Putamen (tissue), 1 donor: ENCODE data around the gene PSMB7.

Source experiments
- DNase-seq: peaks from one replicate; pipeline ENCODE4 v3.0.0-alpha.2; 2016; ENCODE audit warnings: low spot score

Gene PSMB7

DNA sequence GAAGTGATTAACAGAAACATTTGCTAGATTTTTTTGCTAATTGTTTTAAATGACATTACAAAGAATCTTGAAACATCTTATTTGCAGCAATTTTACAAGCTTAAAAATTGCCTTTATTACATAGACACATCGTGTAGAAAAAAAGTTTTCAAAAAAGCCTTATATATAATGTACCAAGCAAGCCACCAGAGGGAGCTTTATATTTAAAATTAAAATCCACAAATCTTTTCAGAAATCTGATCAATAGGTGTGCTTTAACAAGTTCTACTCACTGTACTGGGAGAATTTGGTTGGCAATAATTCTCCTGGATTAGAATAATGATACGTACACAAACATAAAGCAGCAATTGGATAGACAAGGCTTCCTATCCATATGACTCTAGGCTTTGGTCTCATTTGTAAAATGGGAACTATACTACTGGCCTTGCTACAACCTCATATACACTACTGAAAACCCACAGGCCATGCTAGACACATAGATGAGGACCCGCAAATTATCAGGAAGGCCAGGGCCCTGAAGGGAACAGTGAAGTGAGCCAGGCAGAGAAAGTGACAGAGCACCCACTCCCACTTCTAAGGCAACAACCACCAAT is 4.8 kb downstream of the PSMB7 start:
- no peak for DNase-seq

DNA sequence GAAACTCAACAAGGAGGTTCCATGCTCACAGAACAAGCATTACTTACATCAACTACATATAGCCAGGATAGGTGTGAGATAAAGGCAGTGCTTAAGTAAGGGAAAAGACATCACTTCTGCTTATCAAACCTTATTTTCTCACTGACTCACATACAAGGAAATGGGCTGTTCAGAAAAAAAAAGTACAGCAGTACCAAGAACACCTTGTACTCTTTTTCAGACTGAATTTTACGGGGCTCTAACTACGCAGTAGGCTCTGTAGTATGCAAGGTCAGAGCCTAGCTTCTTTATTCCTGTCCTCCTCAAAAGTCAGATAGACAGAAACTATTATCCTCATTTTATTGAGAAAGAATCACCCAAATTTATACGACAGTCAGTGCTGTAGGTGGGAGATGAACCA is 5.8 kb downstream of the PSMB7 start:
- DNase-seq, result no peak

DNA sequence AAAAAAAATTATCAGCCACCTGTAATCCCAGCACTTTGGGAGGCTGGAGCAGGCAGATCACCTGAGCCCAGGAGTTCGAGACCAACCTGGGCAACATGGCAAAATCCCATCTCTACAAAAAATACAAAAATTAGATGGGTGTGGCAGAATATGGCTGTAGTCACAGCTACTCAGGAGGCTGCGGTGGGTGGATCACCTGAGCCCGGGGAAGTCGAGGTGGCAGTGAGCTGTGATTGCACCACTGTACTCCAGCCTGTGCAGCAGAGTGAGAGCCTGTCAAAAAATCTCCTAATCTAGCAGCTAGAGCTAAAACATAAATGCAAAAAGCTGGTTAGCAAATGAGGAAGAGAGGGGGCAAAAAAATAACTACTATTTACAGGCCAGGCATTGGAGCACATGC is 12.0 kb downstream of the PSMB7 start:
- no peak for DNase-seq

DNA sequence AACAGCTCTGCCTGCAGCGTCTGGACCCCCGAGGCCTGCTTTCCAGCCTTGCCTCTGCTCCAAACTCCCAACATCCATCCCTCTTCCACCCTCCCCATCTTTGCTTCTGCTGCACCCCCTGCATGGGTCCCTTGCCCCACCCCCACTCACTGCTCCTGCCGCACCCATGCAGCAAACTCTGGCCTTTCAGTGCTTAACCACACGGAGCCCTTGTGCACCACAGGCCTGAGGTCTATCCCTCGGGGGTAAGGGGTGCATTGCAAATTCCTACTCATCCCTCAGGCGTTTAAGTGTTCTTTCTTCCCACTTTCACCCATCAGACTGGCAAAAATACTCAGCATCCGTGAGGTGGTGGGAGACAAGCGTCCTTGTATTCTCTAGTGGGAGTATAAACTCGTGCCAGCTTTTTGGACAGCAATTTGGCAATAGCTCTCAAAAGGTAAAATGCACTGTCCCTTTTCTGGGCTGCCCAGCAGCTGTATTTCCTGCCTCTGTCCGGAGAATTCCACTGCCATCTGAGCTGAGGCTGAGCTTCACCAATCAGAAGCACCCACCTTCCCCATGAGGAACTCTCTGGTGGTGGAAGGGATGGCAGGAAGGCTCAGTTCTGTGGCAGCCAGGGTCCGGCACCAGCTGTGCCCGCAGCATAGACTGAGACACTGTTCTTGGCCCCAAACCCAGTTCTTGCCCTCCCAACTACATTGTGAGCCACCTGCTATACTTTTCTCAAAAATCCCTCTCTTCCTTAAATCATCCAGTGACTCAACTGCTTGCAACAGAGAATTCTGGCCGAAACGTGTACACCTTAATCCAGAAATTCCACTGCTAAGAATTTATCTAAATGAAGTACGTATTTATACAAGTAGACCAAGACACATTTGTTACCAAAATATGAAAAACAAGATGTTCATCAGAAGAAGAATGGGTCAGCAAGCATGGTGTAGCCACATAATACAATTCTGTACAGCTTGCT is 15.0 kb downstream of the PSMB7 start:
- DNase-seq, result no peak

DNA sequence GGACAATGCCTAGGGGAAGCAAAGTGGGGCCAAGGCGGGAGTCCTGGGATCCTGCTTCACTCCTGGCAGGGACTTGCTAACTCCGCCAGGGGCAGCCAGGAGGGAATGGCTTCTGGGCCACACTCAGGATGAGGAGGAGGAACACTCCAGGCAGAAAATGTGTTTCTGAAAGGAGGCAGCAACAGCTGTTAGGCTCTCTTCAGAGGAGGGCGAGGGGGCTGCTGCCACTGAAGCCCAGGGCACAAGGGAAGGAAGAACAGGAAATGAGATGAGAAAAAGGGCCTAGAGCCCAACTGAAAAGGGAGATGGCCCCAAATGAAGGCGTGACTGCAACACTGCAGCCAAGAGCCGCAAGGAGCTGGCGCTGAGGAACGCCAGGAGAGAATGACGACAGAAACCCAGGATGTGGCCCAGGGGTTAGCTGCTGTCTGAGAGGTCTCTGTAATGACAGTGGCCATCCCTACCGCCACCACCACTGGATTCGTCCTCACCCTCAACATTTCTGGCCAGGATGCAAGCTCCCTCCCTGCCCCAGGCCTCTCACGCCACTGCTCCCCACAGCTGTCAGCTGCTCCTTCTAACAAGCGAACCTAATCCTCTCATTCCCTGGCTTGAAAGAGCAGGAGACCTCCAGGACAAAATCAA is 15.8 kb downstream of the PSMB7 start:
- DNase-seq, result no peak

DNA sequence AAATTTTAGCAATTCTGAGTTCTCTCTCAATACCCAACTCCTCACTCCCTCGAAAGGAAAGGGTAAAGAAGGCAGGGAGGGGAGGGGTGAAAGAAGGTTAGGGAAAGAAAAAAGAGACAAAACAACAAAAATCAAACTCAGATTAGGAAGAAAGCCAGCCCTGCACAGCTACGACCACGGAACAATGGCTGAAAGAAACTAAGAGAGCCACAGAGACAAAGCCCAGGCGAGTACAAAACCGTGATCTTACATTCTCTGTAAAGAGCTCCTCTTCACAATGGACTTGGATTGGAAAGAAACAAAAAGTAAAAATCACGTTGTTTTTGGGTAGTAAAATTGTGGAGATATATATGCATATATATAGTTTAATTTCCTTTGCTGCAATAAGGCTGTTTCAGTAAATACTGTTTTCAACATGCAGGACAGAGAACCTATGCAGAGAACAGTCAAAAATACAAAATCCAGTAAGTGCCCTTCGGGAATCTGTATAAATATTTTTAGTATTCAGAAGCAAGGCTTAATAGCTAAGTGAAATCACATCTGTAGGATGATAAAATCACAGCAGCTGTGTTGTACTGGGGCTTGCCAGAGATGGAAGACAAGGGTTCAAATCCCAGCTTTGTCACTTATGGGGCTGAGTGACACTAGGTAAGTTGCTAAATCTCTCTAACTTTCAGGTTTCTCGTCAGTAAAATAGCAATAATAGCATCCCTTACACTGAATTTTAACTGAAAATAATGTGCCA is 16.9 kb downstream of the PSMB7 start:
- no peak for DNase-seq

DNA sequence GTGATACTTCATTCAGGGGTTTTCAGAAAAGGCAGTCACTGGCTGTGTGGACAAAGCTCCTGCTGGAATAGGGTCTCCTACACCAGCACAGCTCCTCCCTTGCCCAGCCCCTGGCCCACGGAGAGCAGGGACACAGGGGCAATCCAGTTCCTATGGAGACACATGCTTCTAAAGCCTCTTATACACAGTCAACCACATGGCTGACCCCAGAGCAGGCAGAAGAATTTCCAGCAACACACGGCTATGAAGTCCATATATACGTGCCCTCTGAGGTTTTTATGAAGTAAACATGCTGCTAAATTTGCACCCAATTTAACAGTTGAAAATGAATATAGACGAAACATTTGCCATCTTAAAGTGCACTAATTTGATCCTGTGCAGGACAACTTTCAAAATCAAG is 19.4 kb downstream of the PSMB7 start:
- no peak for DNase-seq

DNA sequence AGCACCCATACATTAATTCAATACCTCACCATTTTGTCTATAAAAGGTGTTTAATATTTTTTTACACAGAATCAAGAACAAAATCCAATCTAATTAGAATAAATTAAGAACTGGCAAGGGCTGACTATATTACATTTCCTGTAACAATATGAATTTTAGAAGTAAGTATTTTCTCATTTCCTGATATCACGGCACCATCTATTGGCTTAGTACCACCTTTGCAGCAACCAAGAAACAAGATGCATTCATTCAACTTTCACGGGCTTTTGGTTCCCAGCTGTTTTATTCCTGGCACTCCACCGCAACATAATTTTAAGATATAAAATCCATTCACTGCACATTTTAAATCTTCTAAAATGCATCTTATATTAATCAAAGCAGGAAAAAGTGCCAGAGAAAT is 20.6 kb downstream of the PSMB7 start:
- DNase-seq, result no peak

DNA sequence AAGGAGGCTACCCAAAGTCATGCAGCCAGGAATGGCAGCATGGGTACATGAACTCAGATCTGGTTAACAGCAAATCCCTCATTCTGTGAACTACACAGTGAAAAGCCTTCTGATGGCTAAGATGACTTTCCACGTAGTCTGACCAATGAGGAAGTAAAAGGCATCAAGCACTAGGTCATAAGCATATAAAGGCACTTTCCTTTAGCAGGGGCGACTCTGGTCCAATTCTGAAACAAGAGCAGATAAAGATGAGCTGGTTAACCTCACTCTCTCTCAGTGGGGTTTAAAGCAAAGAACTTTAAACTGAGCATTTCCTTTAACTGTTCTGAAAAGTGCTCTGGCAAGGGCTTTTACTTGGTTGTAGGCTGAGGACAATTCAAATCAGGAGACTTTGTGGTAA is 21.1 kb downstream of the PSMB7 start:
- DNase-seq, result no peak

DNA sequence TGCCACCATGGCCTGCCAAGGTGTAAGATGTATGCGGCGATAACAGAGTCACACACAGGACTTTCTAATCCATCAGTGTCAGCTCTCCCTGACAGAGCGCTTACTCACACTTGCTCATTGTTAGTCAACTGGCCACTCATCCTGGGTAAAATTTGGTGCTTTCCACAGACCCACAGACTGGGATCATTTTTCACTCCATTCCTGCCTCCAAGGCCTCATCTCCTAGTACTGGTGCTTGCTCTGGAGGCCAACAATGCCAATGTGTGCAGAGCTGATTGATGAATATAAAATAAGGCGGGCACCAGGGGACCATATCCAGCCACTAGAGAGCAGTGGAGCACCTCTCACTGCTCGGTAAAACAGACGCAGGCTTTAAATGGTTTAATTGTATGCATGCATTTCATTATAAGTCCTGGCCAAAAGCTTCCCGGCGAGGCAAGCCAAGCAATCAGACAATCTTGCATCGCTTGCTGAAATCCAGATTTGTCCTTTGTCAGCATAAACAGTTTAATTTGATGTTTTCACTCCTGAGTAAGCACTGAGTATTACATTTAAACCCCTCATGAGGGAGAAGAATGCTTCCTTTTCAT is 22.3 kb downstream of the PSMB7 start:
- peak; percentile 85 for DNase-seq

DNA sequence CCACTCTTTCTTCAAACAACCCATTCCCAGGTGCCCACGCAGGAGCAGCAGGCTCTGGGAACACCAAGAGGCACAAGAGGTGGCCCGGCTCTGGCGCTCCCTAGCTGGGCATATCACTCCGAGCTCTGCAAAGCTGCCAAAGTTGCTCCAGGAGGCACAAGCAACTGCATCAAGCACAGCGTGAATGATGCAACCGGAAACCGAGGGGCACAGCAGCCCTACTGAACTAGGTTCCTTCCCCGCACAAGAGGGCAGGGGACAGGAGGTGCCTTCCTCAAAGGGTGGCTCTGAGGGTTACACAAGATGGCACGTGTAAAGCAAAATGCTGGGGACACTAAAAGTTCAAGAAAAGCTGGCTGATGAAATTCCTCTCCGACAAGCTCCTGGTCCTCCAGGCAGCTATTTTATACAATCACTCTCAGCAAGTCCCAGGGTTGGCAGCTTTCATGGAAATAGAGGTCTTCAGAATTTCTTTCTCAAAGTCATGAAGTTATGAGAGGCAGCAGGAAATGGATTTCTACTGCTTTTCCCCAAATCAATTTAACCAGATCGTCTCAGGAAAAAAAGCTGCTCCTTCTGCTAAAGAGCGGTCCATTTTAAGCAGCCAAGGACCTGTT is 22.9 kb downstream of the PSMB7 start:
- DNase-seq, result no peak

DNA sequence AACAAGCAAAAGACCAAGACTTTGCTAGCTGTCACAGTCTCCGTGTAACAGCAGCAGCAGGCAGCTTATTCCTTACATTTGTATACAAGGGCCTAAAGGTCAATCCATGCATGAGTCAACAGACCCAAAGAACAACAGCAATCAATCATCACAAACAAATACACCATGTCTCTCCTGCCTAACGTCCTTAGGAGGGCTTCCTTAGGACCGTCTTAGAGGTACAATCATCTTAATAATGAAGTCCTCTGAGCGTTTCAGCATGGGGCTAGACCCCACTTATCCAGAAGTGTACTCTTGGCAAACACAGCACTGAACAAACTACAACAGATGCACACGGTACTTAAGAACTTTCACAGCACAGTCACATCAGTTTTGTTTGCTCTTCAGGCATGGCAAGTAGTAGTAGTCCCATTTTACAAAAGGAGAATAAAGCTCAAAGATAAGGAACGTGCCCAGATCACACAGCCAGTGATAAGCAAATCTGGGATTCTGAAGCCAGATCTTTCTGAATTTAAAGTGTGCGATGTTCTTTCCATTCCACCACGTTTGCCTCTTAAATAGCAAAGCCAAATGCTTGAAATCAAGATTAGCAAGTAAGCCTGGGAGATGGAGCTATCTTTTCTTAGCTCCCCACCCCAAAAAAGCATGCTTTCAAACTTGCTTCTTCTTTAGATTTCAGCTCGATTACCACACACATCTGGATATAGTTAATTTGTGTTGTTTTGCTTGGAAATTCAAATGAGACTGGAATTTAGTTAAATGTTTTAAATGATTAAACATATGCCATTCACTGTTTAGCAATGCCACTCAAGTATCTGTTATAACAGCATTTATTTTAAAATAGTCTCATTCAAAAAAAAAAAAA is 24.2 kb downstream of the PSMB7 start:
- DNase-seq, result no peak

DNA sequence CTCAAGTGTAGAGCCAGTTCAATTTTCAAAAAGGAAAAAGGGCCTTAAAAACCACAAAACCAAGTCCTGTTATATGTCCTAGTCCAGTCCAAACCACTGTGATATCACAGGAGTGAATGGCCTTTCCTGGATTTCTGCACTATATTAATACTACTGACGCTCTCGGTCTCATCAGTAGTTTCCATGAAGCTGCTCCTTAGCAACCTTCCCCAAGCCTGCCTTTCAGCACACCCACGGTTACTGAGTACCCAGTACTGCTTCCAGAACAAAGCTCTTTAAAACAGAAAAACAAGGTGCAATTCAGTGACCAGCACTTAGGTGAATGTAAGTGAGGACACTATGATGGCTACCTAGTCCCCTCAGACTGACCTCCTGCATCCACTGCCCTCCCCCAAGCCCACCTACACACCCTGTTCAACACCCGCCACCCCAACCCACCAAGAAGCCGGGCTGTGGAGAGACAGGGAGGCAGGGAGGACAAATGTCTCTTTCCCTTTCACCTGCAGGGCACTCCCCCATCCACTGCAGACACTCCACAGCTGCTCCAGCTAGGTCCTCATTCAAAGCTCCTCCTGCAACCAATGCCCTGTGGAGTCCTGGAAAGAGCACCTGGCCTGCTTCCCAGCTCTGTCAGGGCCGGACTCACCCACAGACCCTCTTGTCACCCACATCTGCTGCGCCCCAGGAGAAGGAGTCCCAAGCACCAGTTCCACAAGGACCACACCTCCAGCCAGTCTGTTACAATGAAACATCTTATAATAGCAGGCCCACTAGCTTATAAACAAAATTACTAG is 25.9 kb downstream of the PSMB7 start:
- DNase-seq, result no peak

DNA sequence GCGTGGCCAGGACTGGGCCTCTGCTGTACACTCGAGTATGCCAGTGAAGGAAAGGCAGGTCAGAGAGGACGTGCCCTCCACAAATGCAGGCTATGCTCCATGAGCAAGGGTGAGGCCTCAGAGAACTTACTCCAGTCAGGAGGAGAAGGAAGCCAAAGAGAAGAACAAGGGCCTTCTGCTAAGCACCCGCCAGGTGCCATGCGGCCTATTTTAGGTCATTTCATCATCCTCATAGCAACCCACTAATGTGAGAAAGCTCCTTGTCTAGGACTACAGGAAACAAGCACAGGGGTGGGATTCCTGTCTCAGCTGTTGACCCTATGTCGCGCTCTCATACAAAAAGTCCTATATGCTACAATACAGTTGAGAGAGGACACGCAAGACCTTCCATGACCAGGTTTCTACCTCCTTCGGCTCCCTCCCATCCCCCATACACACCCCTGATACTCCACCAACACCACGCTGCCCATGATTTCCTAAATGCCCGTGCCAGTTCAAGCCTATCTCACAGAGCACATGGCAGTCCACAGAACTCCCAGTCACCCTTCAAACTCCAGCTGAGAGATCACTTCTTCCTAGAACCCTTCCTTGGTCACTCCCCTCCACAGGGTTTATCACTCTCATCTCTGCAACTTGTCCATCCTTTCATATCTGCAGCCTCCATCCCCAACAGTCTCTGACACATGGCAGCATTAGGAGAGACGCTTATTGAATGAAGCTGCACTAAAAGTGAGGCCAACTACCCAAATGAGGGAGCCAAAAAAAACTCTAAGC is 26.8 kb downstream of the PSMB7 start:
- DNase-seq, result no peak

DNA sequence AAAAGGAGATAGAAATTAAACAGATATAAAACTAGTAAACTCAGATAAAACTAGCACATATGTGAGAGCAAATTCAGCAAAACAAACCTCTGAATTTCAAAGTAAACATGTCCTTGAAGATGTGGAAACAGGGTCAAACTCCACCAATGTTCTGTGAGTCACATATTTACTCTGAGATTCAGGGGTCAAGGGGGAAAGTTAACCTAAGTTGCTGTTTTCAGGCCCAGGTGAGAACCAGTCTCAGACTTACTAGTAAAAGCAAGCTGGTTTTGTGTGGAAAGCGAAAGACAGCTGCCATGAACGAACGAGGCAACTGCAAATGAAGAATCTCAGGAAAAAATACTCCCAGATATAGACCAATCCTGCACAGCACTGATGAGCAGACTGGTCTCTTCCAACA is 29.0 kb downstream of the PSMB7 start:
- no peak for DNase-seq

DNA sequence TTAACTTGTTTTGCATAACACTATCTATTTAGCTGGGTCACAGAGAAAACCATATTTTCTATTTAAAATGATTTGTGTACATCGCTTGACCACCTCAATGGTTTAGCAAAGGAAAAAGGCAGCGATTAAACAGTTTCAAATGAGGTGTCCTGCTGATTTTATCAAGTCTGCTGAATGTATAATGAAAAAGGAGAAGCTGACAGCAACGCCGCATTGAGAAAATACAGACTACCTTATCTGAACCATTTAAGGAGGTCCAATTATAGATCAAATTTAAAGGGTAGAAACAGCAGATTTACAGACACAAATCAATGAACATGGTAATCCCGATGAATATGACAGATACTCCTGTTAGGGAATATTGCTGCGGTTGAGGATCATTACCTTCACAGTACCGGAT is 29.6 kb downstream of the PSMB7 start:
- no peak for DNase-seq

DNA sequence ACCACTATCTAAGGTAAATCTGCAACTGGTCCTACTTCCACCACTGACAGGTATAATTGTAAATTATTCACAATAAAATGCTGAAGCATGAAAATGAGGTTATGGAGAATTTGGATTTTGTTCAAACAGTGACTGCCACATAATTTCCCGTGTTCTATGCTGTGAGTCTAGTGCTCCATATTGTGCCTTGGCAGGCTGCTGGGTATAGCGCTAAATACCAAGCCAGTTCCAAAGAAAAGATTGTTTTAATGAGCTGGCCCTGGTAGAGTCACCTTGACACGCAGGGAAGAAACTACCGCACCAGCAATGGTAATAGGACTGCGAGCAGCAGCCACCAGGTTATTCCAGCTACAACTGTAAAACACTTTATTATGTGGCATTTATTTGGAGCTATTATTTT is 30.4 kb downstream of the PSMB7 start:
- DNase-seq, result no peak

DNA sequence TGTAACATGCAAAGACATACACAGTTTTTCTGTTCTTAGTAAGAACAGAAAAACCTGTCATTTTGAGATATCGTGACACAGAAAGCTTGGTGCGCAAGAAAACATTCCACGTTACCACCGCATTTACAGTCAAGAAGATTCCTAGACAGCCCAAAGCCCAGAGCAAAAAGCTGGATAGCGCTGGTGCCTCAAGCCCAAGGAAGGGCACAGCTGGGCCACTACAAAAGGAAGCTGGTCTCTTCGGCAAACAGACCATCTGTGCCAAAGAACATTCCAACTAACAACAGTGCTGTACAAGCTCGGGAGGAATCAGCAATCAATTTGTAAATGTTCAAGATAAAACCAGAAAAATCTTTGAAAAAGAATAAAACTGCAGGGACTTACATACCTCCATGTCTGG is 31.0 kb downstream of the PSMB7 start:
- no peak for DNase-seq
